ENCODE results near the gene TFDP2. TPM values are rescaled to one million over a fixed set of nuclear protein-coding genes. Genes with fewer than 3 reads are reported as not detected.

Gene TFDP2
- total and polyA plus RNA-seq, 10 of the 15 experiments (the other 5 are each of a cell fraction or from before 2014, with no cell fraction given): 28.3 to 100 (median 49.7) TPM

DNA sequence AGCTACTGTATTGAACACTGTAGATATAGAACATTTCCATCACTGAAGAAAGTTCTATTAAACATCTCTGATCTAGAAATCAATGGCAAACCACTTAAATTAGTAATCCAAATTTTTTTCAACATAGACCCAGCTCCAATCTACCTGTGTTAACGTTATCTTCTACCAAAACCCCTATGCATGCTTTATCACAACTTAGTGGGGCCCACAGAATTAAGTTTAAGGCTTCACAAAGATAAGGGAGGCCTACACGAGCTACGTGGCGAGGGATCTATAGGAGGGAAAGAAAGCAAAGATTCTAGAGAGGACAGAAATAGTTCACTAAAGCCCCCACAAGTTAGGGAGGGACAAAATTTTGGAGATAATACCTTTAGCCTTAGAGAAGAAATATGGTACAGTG is 116.1 kb downstream of the TFDP2 start (continued):
- TF ChIP-seq, protein P1, sequence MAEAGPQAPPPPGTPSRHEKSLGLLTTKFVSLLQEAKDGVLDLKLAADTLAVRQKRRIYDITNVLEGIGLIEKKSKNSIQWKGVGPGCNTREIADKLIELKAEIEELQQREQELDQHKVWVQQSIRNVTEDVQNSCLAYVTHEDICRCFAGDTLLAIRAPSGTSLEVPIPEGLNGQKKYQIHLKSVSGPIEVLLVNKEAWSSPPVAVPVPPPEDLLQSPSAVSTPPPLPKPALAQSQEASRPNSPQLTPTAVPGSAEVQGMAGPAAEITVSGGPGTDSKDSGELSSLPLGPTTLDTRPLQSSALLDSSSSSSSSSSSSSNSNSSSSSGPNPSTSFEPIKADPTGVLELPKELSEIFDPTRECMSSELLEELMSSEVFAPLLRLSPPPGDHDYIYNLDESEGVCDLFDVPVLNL (IDR thresholded peaks at IDR 0.05; ENCODE audit: low read depth, low read length): no peak
- TF ChIP-seq CREM (IDR thresholded peaks at IDR 0.05; ENCODE audit: low read depth): no peak
- no peak for TF ChIP-seq ASH2L (IDR thresholded peaks at IDR 0.05; ENCODE audit: borderline replicate concordance, low read depth)
- no peak for TF ChIP-seq E2F8 (IDR thresholded peaks at IDR 0.05; ENCODE audit: low read depth, partially characterized antibody)
- no peak for TF ChIP-seq FOXK2 (IDR thresholded peaks at IDR 0.05)
- no peak for TF ChIP-seq PAX8 (IDR thresholded peaks at IDR 0.05)
- TF ChIP-seq STAT3 (IDR thresholded peaks at IDR 0.05; ENCODE audit: low read depth, low read length): no peak
- no peak for TF ChIP-seq RAD21 (IDR thresholded peaks at IDR 0.05; ENCODE audit: insufficient read depth, low read depth, low read length)

- no peak for FAIRE-seq
- TF ChIP-seq EED (IDR thresholded peaks at IDR 0.05; ENCODE audit: low read depth) (no peak), MEF2B (IDR thresholded peaks at IDR 0.05; ENCODE audit: partially characterized antibody, poor library complexity, severe bottlenecking) (no peak), TARDBP (IDR thresholded peaks at IDR 0.05; ENCODE audit: borderline replicate concordance) (no peak), SIN3A (IDR thresholded peaks at IDR 0.05; ENCODE audit: low read depth, low read length) (no peak)
- Histone ChIP-seq H4K20me1 (ENCODE audit: control insufficient read depth, insufficient read depth) (no peaks in the 10 kb centered on the region), H3K9me3 (replicated peaks; ENCODE audit: control insufficient read depth, insufficient read depth, low read length) (no peaks in the 10 kb centered on the region), H3K79me2 (ENCODE audit: control insufficient read depth, insufficient read depth, low read length) (peaks cover 11% of the 10 kb centered on the region), H3K4me1 (ENCODE audit: control insufficient read depth, insufficient read depth, low read length) (0 out of 2 replicates have a peak, but pooled peaks cover 4% of the 10 kb centered on the region), H3K9ac (ENCODE audit: control insufficient read depth, insufficient read depth, low read length) (no peak overlapping the region), H3K27me3 (replicated peaks in 1 of 2; ENCODE audit: control insufficient read depth in 2 of 2, insufficient read depth in 2 of 2, low read length in 1 of 2) (no peaks in the 10 kb centered on the region), H3K36me3 (ENCODE audit: control insufficient read depth in 2 of 2, insufficient read depth in 2 of 2, low read length in 1 of 2) (no peaks in the 10 kb centered on the region), H3K4me3 (no peak overlapping the region), H3K27ac (ENCODE audit: control insufficient read depth, insufficient read depth) (no peak overlapping the region), H2AFZ (ENCODE audit: control insufficient read depth, low read depth, low read length) (no peak overlapping the region), H3K4me2 (ENCODE audit: control insufficient read depth, insufficient read depth) (no peak overlapping the region)
- intact Hi-C loops (cut with micrococcal nuclease; ENCODE audit: unreplicated experiment) (no loop called here), in situ Hi-C loops (cut with MboI) (no loop called here)
- no peak for DNase-seq (ENCODE audit: low read depth, low spot score)
- ATAC-seq: no peak
- SMC1A ChIA-PET (ENCODE audit: uncharacterized antibody, unreplicated experiment): no interaction called here
- RAD21 ChIA-PET (ENCODE audit: unreplicated experiment): no interaction called here
- POLR2A ChIA-PET: interaction anchor here (0.6 to 1.0 kb wide), 3 partner anchors 9 to 155 kb away, joined by 3 to 4 read pairs (median 3); no protein-coding TSS in a partner anchor
- no TSS peak for BruUV-seq (replicated peaks)
- CTCF ChIA-PET: interaction anchor here (1.1 kb wide), 1 partner anchor 10 kb away, joined by 3 read pairs; no protein-coding TSS in a partner anchor
Measured at GRCh38 chr3:142031575-142031974, 117.8 kb downstream of the TFDP2 start.
